HG03045 (cell line): ENCODE data around the gene GCAT.
"Not testable (repeated sequence)": the region's sequence is repeated elsewhere in the genome, so short reads cannot be mapped to it uniquely, and the experiment has no call there.

Experiments
- ATAC-seq: cut with Tn5 transposase; IDR thresholded peaks from one replicate; pipeline ENCODE4 v1.9.1; 2021; ENCODE audit warnings: mild to moderate bottlenecking, moderate library complexity; ENCODE audit not compliant: unreplicated experiment

GCAT gene

DNA sequence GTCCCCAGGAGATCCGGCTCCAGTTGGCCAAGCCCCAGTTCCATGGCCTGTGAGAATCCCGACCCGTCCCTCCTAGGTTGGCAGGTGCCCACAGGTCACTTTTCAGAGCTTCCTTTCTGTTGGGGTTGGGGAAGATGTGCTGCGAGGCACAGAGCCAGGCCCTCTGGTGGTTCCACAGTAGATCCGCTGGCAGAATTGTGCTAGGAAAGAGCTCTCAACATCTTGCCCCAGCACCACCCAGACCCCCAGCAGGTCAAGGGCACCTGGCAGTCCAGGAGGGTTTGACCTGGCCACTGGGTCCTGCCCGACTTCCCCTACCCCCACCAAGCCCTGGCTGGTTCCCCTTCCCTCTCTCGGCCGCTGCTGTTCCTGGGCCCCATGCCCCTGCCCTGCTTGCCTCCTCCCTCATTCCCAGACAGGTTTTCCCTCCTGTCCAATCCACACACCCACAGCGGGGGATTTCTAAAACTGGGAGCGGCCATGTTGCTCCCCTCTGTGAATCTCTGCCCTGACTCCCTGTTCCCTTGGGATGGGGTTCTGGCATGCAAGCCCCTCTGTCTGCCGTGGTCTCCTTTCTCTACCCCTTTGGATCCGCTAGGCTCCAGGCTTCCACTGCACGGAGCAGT lies 26.2 kb upstream of the GCAT start:
- no peak for ATAC-seq

DNA sequence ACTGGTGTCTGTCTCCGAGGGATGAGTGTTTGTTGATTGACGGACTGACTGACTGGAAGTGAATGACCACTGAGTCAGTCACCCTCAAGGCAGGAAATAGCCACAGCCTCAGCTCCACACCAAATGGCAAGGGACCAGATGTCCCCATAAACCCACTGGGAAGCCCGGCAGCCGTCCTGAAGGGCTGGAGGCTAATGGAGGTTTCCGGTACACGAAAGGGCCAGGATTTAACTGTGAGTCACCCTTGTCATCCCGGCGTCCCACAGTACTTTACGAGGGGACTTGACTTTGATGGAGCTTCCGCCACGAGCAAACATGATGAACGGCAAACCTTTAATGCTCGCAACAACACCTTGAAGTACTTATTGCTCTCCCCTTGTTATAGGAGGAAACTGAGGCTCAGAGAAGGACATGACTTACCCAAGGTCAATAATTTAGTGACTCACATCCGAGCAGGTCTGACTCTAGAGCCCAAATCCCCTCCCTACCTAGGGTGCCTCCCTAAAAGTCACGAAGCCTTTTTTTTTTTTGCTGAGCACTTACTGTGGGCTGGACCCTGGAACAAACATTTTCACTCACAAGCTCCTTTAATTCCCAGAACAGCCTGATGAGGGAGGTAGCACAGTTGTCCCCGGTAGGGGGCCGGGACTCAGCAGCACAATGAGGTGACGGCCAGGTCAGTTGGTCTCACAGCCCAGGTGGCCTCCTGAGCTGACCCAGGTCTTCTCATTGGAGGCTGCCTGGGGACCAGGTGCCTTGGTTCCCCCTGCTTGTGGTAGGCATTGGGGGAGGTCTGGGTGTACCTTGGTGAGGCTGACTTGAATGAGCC lies 25.2 kb upstream of the GCAT start:
- no peak for ATAC-seq

DNA sequence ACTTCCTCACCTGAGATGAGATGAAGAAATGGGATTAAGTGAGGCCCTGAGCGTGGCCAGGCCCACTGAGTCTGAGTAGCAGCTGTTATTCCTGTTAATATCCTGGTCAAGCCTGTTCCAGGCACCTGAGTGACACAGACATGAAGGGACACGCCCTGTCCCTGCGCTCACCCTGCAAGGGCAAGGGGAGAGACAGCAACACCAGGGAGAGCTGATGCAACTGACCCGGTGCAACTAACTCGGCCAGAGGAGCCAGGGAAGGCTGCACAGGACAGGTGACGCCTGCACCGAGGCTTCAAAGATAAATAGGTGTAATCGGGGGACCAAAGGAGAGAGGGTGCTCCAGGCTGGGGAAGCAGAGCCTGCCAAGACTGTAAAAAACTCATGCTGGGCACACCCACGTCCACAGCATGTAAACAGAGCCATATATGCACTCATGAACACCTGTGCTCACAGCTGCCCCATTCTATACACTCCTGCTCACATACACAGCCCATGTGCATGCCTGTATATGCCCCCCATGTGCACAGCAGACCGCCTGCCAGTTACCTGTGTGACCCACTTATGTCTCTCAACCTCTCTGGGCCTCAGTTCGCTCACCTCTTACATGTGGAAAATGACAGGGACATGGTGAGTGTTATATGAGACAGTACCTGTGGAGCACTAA lies 22.8 kb upstream of the GCAT start:
- no peak for ATAC-seq

DNA sequence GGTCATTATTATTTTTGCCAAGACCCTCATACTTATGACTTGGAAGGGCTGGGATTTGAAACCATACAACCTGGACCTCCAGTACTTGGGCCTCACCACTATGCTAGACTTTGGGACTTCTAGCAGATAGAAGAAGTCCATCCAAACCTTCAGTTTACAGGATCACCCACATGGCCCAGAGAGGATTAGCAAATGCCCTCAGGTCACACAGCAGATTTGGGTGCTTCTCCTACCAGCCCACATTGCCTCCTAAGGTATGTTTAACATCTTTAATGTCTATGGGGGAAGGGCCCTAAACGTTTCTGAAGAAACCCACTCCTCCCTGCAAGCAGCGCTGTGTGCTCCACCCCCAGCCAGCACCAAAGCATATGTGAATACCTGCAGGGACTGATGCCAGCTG lies 17.5 kb upstream of the GCAT start:
- no peak for ATAC-seq

DNA sequence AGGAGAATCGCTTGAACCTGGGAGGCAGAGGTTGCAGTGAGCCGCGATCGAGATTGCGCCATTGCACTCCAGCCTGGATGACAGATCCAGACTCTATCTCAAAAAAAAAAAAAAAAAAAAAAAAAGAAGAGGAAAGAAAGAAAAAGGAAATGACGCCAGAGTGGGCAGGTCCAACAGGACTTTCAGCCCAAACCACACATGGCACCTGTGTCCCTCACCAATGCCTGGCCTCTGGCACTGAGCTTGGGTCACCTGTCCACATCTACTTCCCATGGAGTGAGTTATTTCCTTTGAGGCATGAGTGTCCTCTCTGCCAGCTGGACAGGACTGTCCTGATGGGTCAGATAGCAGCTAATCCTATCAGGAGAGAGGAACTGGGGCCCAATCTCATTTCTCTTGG lies 15.2 kb upstream of the GCAT start:
- no peak for ATAC-seq

DNA sequence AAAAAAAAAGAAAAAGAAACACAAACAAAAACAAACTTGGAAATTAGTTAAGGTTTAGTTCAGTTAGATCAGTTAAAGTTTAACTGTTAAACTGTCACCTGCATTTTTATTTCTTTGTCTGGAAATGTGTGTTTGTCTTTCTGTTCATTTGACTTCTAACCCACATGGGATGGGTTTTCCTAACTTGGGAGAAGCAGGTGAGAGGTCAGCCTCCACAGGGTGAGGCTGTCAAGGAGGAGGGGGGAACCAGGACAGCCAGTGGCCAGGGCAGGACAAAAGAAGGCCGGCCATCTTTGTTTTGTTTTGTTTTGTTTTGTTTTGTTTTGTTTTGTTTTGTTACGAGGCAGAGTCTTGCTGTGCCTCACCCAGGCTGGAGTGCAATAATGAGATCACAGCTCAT lies 13.4 kb upstream of the GCAT start:
- ATAC-seq, result no peak

DNA sequence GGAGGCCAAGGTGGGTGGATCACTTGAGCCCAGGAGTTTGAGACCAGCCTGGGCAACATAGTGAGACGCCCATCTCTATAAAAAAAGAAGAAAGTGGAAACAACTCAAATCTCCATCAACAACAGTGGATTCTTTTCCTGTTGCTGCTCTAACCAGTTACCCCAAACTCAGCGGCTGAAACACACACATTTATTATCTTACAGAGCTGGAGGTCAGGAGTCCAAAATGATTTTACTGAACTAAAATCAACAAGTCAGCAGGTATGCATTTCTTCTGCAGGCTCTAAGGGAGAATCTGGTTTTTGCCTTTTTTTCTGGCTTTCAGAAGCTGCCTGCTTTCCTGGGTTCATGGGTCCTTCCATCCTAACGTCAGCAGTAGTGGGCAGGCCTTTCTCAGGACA lies 11.7 kb upstream of the GCAT start:
- ATAC-seq, result no peak

DNA sequence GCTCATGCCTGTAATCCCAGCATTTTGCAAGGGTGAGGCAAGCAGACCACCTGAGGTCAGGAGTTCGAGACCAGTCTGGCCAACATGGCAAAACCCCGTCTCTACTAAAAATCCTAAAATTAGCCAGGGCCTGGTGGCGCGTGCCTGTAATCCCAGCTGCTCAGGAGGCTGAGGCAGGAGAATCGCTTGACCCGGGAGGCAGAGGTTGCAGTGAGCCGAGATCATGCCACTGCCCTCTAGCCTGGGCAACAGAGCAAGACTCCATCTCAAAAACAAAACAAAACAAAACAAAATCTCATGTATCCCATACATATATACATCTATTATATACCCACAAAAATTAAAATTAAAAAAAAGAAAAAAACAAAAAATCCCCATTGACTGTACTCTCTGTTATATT lies 10.5 kb upstream of the GCAT start:
- ATAC-seq, result not testable (repeated sequence)

DNA sequence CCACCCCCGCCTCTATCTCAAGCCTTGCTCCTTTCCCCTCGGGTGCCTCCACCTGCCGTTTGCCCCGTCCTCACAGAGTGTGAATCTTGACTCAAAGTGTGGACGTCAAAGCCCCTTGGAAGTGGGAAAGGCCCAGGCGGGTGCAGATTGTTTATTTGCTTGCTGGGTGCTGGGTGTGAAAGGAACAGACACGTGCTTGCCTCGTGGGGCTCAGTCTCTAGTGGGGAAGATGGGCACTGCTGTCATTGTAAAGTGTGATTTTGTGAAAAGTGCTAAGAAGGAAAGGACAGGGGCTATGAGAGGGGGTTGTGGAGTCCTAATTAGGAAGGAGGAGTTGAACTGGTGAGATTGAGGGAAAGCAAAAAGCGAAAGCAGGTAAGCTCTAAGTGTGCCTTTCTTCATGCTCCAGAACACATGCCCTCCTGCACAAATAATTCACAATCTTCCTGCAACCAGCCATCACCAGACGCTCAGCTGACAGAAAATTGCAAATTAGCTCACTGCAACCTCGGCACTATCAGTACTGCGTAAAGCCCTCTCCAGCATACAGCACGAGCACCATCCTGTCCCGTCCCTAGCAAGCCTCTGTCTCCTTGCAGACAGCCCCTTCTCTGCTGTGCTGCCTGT lies 9.7 kb upstream of the GCAT start:
- ATAC-seq, result no peak

DNA sequence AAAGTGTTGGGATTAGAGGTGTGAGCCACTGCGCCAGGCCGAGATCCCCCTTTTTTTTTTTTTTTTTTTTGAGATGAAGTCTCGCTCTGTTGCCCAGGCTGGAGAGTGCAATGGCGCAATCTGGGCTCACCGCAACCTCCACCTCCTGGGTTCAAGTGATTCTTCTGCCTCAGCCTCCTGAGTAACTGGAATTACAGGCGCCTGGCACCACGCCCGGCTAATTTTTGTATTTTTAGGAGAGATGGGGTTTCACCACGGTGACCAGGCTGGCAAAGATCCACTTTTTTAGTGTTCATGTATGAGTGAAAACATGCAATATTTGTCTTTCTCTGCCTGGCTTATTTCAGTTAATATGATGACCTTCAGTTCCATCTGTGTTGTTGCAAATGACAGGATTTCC lies 7.8 kb upstream of the GCAT start:
- not testable (repeated sequence) for ATAC-seq

DNA sequence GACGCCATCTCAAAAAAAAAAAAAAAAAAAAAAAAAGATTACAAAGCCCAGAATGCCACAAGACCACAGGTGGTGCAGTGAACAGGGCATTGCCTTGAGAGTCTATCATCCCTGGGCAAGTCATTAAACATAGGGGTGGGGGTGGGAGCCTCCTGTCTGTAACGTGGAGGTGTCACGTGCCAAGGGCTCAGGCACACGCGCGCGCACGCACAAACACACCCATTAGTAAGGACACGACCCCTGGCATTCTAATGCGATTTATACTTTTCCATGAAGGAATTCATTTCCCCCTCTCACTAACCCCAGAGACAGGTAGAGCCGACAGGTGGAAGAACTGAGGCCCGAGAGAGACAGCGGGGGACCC lies 5.8 kb upstream of the GCAT start:
- no peak for ATAC-seq

DNA sequence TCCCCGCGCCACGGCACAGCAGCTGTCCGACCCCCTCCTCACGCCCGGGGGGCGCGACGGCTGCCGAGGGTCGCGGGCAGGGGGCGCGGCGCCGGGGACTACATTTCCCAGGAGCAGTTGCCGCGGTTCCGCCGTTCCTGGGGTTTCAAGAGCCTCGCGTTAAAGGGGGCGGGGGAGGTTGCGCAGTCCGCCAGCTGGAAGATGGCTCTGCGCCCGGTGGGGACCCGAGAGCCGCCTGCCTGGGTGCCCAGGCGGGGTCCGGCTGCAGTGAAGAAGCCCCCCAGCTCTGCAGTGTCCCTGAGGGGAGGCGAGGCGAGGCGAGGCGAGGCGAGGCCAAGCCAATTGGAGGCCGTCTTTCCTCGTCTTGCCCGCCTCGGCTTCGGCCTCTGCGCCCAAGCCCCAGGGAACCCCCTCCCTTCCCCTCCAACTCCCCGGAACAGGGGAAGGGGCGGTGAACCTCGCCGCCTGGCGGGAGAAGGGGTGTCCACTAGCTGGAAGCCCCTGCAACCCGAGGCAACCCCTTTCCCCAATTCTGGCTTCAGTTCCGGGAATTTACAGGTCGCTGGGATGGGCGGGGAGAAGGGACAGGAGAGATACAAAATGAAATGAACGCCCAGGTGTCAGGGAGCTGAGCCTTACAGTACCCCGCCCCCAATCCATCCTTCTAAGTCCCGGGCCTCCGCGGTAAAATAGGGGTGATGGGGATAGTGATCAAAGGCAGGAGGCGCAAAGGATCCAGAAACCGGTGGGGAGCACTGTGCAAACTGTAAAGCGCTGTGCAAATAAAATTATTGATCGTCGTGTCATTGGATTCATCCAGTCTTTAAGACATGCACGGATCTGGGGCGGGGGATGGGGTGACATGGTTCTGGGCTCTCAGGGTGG lies 5.2 kb upstream of the GCAT start:
- no peak for ATAC-seq

DNA sequence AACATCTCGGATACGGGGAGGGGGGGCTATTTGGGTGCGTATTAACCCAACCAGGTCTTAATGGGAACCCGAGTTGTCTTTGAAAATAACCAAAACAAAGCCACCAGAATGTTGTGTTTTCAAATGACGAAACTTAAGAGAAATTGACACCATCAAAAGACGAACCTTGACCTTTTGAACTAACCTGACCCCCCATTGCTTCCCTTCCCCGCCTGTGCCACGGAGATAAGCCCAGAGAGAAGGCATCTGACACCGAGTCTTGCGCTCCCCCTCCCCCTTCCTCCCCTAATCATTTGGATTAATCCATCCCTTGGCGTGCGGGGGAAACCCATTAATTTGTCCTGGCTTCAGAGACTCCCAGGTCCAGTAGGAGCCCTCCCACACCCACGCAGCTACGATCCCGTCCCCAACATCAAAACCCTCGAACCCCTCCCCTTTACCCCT lies 4.5 kb upstream of the GCAT start:
- no peak for ATAC-seq

DNA sequence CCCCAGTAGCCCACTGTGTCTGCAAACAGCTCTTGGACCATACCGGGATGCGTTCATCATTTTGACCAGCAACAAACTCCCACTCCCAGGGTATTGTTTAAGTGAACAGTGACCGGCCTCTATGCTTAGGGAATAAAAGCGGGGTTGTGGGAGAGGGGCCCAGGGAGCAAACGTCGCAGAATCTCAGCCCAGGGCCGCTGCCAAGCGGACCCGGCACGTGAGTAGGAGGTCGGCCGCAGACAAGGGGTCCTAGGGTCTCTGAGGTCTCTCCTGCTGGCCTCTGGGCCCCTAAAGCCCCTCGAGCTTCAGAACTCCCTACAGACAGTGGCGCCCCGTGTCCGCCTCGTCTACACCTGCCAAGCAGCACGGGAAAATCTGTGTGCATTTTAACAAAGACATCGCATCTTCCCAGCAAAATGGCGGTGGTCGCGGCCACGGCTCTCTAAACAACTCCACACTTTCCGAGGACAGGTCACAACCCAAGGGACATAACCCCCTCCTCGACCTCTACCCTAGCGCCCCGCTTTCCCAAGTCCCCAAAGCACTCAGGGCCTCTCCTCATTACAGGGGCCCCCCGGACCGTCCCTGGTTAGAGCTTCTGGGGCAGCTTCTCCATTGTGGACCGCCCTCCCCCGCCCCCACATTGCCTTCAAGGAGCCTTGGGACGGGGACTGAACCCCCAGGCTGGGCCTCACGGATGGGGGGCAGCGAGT lies 3.9 kb upstream of the GCAT start:
- ATAC-seq, result no peak

DNA sequence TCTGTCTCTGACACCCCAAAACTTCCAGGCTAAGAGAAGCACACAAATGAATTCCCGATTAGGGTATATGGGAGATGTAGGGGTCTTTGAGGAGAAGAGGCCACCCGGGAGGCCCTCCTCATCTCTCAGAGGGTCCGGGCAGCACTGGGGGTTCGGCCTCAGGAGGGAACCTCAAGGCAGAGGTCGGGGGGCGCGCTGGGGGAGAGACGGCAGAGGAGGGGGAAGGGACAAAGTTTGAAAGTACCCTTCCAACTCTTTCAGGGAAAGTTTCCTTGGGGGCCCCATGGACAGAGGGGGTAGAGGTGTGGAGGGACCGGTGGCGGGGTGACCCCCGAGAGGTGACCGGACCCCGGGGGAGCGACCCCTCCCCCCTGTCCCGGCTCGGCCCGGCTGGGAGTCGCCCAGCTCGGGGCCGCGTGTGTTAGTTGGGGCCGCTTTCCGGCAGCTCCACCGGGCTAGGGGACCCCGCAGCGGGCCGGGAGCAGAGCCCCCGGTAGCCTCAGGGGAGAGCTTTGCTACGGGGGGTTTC lies 3.3 kb upstream of the GCAT start:
- no peak for ATAC-seq

DNA sequence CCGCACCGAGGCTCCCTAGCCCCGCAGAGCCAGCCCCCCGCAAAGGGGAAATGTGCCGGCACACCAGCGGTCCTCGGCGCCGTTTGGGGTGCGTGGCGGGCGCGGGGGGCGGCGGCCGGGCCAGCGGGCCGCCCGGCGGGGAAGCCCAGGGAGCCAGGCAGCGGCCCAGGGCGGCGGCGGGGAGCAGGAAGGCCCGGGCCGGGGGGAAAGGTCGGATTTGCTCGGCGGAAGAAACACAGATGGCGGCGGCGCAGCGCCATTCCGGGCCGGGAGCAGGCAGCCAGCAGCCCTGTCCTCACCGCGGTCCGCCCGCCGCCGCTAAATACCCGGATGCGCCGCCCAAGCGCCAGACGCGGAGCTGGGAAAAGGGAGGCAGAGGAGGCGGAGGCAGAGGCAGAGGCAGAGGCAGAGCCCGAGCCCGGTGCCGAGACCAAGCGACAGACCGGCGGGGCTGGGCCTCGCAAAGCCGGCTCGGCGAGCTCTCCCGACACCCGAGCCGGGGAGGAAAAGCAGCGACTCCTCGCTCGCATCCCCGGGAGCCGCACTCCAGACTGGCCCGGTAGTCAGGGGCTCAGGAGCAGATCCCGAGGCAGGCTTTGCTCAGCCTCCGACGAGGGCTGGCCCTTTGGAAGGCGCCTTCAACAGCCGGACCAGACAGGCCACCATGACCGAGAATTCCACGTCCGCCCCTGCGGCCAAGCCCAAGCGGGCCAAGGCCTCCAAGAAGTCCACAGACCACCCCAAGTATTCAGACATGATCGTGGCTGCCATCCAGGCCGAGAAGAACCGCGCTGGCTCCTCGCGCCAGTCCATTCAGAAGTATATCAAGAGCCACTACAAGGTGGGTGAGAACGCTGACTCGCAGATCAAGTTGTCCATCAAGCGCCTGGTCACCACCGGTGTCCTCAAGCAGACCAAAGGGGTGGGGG lies 2.6 kb upstream of the GCAT start:
- no peak for ATAC-seq

DNA sequence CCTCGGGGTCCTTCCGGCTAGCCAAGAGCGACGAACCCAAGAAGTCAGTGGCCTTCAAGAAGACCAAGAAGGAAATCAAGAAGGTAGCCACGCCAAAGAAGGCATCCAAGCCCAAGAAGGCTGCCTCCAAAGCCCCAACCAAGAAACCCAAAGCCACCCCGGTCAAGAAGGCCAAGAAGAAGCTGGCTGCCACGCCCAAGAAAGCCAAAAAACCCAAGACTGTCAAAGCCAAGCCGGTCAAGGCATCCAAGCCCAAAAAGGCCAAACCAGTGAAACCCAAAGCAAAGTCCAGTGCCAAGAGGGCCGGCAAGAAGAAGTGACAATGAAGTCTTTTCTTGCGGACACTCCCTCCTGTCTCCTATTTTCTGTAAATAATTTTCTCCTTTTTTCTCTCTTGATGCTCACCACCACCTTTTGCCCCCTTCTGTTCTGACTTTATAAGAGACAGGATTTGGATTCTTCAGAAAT lies 1.9 kb upstream of the GCAT start:
- ATAC-seq, result no peak
